GM12878 (cell line): ENCODE data around the gene TRIM26. TPM values are rescaled to one million over a fixed set of nuclear protein-coding genes. Genes with fewer than 3 reads are reported as not detected.

Experiments used
- ATF7 ChIP-seq: fragments of 450-650 bp; IDR thresholded peaks from 2 replicates; pipeline ENCODE4 v1.6.1; 2016; ENCODE audit warnings: low read depth, mild to moderate bottlenecking
- BRCA1 ChIP-seq: IDR thresholded peaks from 2 replicates; pipeline ENCODE4 v1.6.1; 2011; ENCODE audit warnings: low read depth, low read length, improper control_type of control experiment
- CEBPB ChIP-seq, 2 experiments: fragments of 150-350 bp in 1 of 2; IDR thresholded peaks; 2 replicates each; pipeline ENCODE4 v1.6.1; 2012 to 2014; ENCODE audit warnings: low read depth in 2 of 2, low read length in 2 of 2, borderline replicate concordance in 1 of 2, inconsistent platforms in 1 of 2
- CHD1 ChIP-seq: IDR thresholded peaks from 2 replicates; pipeline ENCODE4 v1.6.1; 2012; ENCODE audit warnings: low read depth, low read length, improper control_type of control experiment
- DPF2 ChIP-seq: fragments of 450-650 bp; IDR thresholded peaks from 2 replicates; pipeline ENCODE4 v1.6.1; 2017; ENCODE audit warnings: mild to moderate bottlenecking
- GABPA ChIP-seq: IDR thresholded peaks from 2 replicates; pipeline ENCODE4 v1.6.1; 2014; ENCODE audit warnings: antibody characterized with exemption, low read depth, mild to moderate bottlenecking, inconsistent platforms
- HCFC1 ChIP-seq: fragments of 150-350 bp; IDR thresholded peaks from 2 replicates; pipeline ENCODE4 v1.6.1; 2014; ENCODE audit warnings: low read length
- IKZF2 ChIP-seq, 2 experiments: fragments of 450-650 bp; IDR thresholded peaks; 2 replicates each; pipeline ENCODE4 v1.6.1; 2017; ENCODE audit warnings: mild to moderate bottlenecking in 2 of 2, moderate library complexity in 2 of 2
- JUNB ChIP-seq: IDR thresholded peaks from 2 replicates; pipeline ENCODE4 v1.6.1; 2016; ENCODE audit warnings: antibody characterized with exemption, mild to moderate bottlenecking
- LARP7 ChIP-seq: fragments of 450-650 bp; IDR thresholded peaks from 2 replicates; pipeline ENCODE4 v1.6.1; 2017; ENCODE audit warnings: mild to moderate bottlenecking
- MEF2B ChIP-seq: fragments of 450-650 bp; IDR thresholded peaks from 2 replicates; pipeline ENCODE4 v1.6.1; 2018; ENCODE audit warnings: mild to moderate bottlenecking, moderate library complexity; ENCODE audit not compliant: partially characterized antibody, poor library complexity, severe bottlenecking
- POLR2AphosphoS5 ChIP-seq: IDR thresholded peaks from 2 replicates; pipeline ENCODE4 v1.6.1; 2011; ENCODE audit warnings: mild to moderate bottlenecking, low read length, inconsistent platforms
- RAD21 ChIP-seq: IDR thresholded peaks from 2 replicates; pipeline ENCODE4 v1.6.1; 2011; ENCODE audit warnings: mild to moderate bottlenecking, low read depth, low read length, moderate library complexity; ENCODE audit not compliant: insufficient read depth
- SIX5 ChIP-seq: IDR thresholded peaks from 2 replicates; pipeline ENCODE4 v1.6.1; 2011; ENCODE audit warnings: mild to moderate bottlenecking, low read depth, low read length, moderate library complexity; ENCODE audit not compliant: severe bottlenecking
- SP1 ChIP-seq: IDR thresholded peaks from one replicate; pipeline ENCODE4 v1.6.1; 2011; ENCODE audit warnings: low read depth, low read length
- ZNF384 ChIP-seq: IDR thresholded peaks from 2 replicates; pipeline ENCODE4 v1.6.1; 2012; ENCODE audit warnings: low read depth, mild to moderate bottlenecking, low read length, improper control_type of control experiment, borderline replicate concordance
- polyA plus RNA-seq, 11 experiments: library from polyadenylated mRNA; depleted of rRNA in 4 of 11; unstranded in 6 of 11; stranded (reverse) in 5 of 11; fragments of >200 nt; fragmentation: Nextera tagmentation in 4 of 11; fragmentation: Illumina TruSeq in 1 of 11; extraction: Ambion mirVana in 4 of 11; extraction: Trizol in 1 of 11; gene quantifications; 1 replicate in 1 of 11; 2 replicates in 10 of 11; pipeline versions ENCODE4 v1.2.1 to v1.2.3, GENCODE V29; 2011 to 2016; ENCODE audit warnings: inconsistent platforms in 2 of 11, missing spikeins in 2 of 11, low read depth in 1 of 11
- total RNA-seq, 4 experiments: library from RNA; depleted of rRNA in 3 of 4; stranded (reverse); fragments of >200 nt in 3 of 4; fragmentation: Illumina TruSeq in 1 of 4; extraction: Trizol in 1 of 4; gene quantifications; 2 replicates each; pipeline versions ENCODE4 v1.2.1 to v1.2.3, GENCODE V29; 2013 to 2021
- TF ChIP-seq, protein P1 (sequence below): fragments of 450-650 bp; IDR thresholded peaks from 2 replicates; pipeline ENCODE4 v1.6.1; 2017; ENCODE audit warnings: low read depth, mild to moderate bottlenecking, moderate library complexity
- TF ChIP-seq, protein P2 (sequence below): fragments of 450-650 bp; IDR thresholded peaks from 2 replicates; pipeline ENCODE4 v1.6.1; 2017; ENCODE audit warnings: mild to moderate bottlenecking
- TF ChIP-seq, protein P3 (sequence below): IDR thresholded peaks from 2 replicates; pipeline ENCODE4 v1.6.1; 2011; ENCODE audit warnings: mild to moderate bottlenecking, low read depth, low read length, moderate library complexity; ENCODE audit not compliant: insufficient replicate concordance
- TF ChIP-seq, protein P4 (sequence below): fragments of 450-650 bp; IDR thresholded peaks from 2 replicates; pipeline ENCODE4 v1.6.1; 2016; ENCODE audit warnings: mild to moderate bottlenecking
- TF ChIP-seq, protein P5 (sequence below): fragments of 450-650 bp; IDR thresholded peaks from 2 replicates; pipeline ENCODE4 v1.6.1; 2018; ENCODE audit warnings: borderline replicate concordance, mild to moderate bottlenecking; ENCODE audit not compliant: partially characterized antibody

TRIM26 gene
- total and polyA plus RNA-seq, 10 of the 15 experiments (the other 5 are each of a cell fraction or from before 2014, with no cell fraction given) = 13.1 to 79.6 (median 63.6) TPM

DNA sequence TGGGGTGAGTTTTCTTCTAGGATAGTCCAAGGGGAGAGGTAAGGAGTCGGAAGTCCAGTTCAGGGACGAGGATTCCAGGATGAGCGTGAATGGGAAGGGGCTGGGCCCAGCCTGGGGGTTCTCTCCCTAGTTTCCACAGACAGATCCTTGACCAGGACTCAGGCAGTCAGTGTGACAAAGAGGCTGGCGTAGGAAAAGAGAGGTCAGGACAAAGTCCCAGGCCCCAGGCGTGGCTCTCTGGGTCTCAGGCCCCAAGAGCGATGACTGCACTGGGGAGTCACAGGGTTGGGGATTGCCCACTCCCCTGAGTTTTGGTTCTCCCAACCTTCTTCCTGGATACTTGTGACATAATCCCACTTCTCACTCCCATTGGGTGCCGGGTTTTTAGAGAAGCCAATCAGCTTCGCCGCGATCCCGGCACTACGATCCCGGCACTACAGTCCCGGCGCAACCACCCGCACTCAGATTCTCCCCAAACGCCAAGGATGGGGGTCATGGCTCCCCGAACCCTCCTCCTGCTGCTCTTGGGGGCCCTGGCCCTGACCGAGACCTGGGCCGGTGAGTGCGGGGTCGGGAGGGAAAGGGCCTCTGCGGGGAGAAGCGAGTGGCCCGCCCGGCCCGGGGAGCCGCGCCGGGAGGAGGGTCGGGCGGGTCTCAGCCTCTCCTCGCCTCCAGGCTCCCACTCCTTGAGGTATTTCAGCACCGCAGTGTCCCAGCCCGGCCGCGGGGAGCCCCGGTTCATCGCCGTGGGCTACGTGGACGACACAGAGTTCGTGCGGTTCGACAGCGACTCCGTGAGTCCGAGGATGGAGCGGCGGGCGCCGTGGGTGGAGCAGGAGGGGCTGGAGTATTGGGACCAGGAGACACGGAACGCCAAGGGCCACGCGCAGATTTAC is 46.2 kb upstream of the TRIM26 start (continued):
- TF ChIP-seq ZNF384 (no peak), BRCA1 (no peak), MEF2B (peak; percentile 83), LARP7 (0 out of 2 replicates have a peak, but pooled peaks have one; percentile 34), ATF7 (peak; percentile 59; the same call in 1 of the 2 replicates), HCFC1 (no peak), SIX5 (no peak), CEBPB (IDR thresholded peaks at IDR 0.05; ENCODE audit: borderline replicate concordance in 1 of 2, low read depth in 2 of 2, low read length in 2 of 2) (peak in 1 of 2 experiments; percentile 64; a peak in 1 of 4 replicates), JUNB (no peak), POLR2AphosphoS5 (peak; percentile 70), SP1 (peak; percentile 51), GABPA (no peak), CHD1 (no peak), RAD21 (peak; percentile 34), IKZF2 (IDR thresholded peaks at IDR 0.05) (peak; percentile 44 to 55; a peak in 2 of 4 replicates), DPF2 (no peak)
- TF ChIP-seq, protein P1, sequence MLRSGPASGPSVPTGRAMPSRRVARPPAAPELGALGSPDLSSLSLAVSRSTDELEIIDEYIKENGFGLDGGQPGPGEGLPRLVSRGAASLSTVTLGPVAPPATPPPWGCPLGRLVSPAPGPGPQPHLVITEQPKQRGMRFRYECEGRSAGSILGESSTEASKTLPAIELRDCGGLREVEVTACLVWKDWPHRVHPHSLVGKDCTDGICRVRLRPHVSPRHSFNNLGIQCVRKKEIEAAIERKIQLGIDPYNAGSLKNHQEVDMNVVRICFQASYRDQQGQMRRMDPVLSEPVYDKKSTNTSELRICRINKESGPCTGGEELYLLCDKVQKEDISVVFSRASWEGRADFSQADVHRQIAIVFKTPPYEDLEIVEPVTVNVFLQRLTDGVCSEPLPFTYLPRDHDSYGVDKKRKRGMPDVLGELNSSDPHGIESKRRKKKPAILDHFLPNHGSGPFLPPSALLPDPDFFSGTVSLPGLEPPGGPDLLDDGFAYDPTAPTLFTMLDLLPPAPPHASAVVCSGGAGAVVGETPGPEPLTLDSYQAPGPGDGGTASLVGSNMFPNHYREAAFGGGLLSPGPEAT = peak; percentile 60; the same call in 1 of the 2 replicates
- TF ChIP-seq, protein P2, sequence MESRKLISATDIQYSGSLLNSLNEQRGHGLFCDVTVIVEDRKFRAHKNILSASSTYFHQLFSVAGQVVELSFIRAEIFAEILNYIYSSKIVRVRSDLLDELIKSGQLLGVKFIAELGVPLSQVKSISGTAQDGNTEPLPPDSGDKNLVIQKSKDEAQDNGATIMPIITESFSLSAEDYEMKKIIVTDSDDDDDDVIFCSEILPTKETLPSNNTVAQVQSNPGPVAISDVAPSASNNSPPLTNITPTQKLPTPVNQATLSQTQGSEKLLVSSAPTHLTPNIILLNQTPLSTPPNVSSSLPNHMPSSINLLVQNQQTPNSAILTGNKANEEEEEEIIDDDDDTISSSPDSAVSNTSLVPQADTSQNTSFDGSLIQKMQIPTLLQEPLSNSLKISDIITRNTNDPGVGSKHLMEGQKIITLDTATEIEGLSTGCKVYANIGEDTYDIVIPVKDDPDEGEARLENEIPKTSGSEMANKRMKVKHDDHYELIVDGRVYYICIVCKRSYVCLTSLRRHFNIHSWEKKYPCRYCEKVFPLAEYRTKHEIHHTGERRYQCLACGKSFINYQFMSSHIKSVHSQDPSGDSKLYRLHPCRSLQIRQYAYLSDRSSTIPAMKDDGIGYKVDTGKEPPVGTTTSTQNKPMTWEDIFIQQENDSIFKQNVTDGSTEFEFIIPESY = no peak
- TF ChIP-seq, protein P3, sequence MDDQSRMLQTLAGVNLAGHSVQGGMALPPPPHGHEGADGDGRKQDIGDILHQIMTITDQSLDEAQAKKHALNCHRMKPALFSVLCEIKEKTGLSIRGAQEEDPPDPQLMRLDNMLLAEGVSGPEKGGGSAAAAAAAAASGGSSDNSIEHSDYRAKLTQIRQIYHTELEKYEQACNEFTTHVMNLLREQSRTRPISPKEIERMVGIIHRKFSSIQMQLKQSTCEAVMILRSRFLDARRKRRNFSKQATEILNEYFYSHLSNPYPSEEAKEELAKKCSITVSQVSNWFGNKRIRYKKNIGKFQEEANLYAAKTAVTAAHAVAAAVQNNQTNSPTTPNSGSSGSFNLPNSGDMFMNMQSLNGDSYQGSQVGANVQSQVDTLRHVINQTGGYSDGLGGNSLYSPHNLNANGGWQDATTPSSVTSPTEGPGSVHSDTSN = no peak
- TF ChIP-seq, protein P4, sequence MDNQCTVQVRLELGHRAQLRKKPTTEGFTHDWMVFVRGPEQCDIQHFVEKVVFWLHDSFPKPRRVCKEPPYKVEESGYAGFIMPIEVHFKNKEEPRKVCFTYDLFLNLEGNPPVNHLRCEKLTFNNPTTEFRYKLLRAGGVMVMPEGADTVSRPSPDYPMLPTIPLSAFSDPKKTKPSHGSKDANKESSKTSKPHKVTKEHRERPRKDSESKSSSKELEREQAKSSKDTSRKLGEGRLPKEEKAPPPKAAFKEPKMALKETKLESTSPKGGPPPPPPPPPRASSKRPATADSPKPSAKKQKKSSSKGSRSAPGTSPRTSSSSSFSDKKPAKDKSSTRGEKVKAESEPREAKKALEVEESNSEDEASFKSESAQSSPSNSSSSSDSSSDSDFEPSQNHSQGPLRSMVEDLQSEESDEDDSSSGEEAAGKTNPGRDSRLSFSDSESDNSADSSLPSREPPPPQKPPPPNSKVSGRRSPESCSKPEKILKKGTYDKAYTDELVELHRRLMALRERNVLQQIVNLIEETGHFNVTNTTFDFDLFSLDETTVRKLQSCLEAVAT = 0 out of 2 replicates have a peak, but pooled peaks have one; percentile 68
- TF ChIP-seq, protein P5, sequence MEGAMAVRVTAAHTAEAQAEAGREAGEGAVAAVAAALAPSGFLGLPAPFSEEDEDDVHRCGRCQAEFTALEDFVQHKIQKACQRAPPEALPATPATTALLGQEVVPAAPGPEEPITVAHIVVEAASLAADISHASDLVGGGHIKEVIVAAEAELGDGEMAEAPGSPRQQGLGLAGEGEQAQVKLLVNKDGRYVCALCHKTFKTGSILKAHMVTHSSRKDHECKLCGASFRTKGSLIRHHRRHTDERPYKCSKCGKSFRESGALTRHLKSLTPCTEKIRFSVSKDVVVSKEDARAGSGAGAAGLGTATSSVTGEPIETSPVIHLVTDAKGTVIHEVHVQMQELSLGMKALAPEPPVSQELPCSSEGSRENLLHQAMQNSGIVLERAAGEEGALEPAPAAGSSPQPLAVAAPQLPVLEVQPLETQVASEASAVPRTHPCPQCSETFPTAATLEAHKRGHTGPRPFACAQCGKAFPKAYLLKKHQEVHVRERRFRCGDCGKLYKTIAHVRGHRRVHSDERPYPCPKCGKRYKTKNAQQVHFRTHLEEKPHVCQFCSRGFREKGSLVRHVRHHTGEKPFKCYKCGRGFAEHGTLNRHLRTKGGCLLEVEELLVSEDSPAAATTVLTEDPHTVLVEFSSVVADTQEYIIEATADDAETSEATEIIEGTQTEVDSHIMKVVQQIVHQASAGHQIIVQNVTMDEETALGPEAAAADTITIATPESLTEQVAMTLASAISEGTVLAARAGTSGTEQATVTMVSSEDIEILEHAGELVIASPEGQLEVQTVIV = no peak
